WERI-Rb-1 (cell line): ENCODE results near the gene NLE1.

ENCODE experiments used
- DNase-seq: peaks from one replicate; pipeline ENCODE4 v3.0.0-alpha.2; 2020
- H3K27ac ChIP-seq: fragments of 250-450 bp; sonication (Bioruptor Pico); 2 replicates; pipeline ENCODE4 v1.5.1; 2020; ENCODE audit warnings: mild to moderate bottlenecking, moderate library complexity
- H3K27me3 ChIP-seq: fragments of 250-450 bp; sonication (Bioruptor Pico); 2 replicates; pipeline ENCODE4 v1.5.1; 2021; ENCODE audit warnings: mild to moderate bottlenecking, low read depth, moderate library complexity; ENCODE audit not compliant: insufficient read depth, severe bottlenecking
- H3K36me3 ChIP-seq: fragments of 250-450 bp; sonication (Bioruptor Pico); 2 replicates; pipeline ENCODE4 v1.5.1; 2020; ENCODE audit warnings: mild to moderate bottlenecking, moderate library complexity
- H3K4me3 ChIP-seq: 2 replicates; pipeline ENCODE4 v1.5.1; 2011; ENCODE audit warnings: low read depth, mild to moderate bottlenecking, control low read depth, low read length
- H3K9me3 ChIP-seq: fragments of 250-450 bp; sonication (Bioruptor Pico); 2 replicates; pipeline ENCODE4 v1.5.1; 2021; ENCODE audit warnings: mild to moderate bottlenecking, moderate library complexity; ENCODE audit not compliant: severe bottlenecking
- CTCF ChIP-seq: IDR thresholded peaks from 2 replicates; pipeline ENCODE4 v1.5.1; 2011; ENCODE audit warnings: low read depth, mild to moderate bottlenecking, control low read depth, inconsistent platforms, low read length

Gene NLE1

GRCh38 chr17:35129154-35129972 lies 12.7 kb downstream of the NLE1 start:
- peaks cover 45% of the 10 kb centered on the region for H3K36me3 ChIP-seq
- DNase-seq = no peak
- TF ChIP-seq CTCF = no peak
- no peak overlapping the region for H3K4me3 ChIP-seq
- H3K27ac ChIP-seq = no peak overlapping the region
- no peaks in the 10 kb centered on the region for H3K27me3 ChIP-seq
- H3K9me3 ChIP-seq = no peaks in the 10 kb centered on the region

- H3K9me3 ChIP-seq = no peaks in the 10 kb centered on the region
- no peak overlapping the region for H3K27ac ChIP-seq
- peaks cover 30% of the 10 kb centered on the region for H3K36me3 ChIP-seq
- TF ChIP-seq CTCF = no peak
- H3K27me3 ChIP-seq = no peaks in the 10 kb centered on the region
- H3K4me3 ChIP-seq = no peak overlapping the region
- DNase-seq = no peak
Measured at GRCh38 chr17:35127751-35128514, 14.2 kb downstream of the NLE1 start.

GRCh38 chr17:35121315-35121714 lies 20.8 kb downstream of the NLE1 start, which contains the start of gene FNDC8:
TSS of gene FNDC8 (plus strand) at chr17:35121615. CDS start at chr17:35121694, 79 bp downstream.
- no peak for DNase-seq
- H3K27me3 ChIP-seq = no peaks in the 10 kb centered on the region
- H3K27ac ChIP-seq = no peak within 1 kb of the TSS
- peaks cover 3% of the 10 kb centered on the region; the same call in 1 of the 2 replicates for H3K36me3 ChIP-seq
- no peak for TF ChIP-seq CTCF
- no peak within 1 kb of the TSS for H3K4me3 ChIP-seq
- H3K9me3 ChIP-seq = no peaks in the 10 kb centered on the region

GRCh38 chr17:35119370-35120165 lies 22.5 kb downstream of the NLE1 start, which contains the start of gene RAD51D:
TSS of gene RAD51D (minus strand) at chr17:35119860. CDS start at chr17:35119613, 247 bp downstream.
- Histone ChIP-seq H3K27me3 (no peaks in the 10 kb centered on the region), H3K27ac (peak within 1 kb of the TSS; percentile 69), H3K36me3 (peaks cover 3% of the 10 kb centered on the region; the same call in 1 of the 2 replicates), H3K4me3 (peak within 1 kb of the TSS; percentile 66), H3K9me3 (no peaks in the 10 kb centered on the region)
- peak; percentile 83 for DNase-seq
- TF ChIP-seq CTCF = peak; percentile 91

- H3K27ac ChIP-seq = no peak overlapping the region
Measured at GRCh38 chr17:35117984-35118383, 24.1 kb downstream of the NLE1 start.

More at GRCh38 chr17:35117984-35118383, 24.1 kb downstream of the NLE1 start:
- no peaks in the 10 kb centered on the region for H3K9me3 ChIP-seq
- no peaks in the 10 kb centered on the region for H3K27me3 ChIP-seq
- no peak for TF ChIP-seq CTCF
- no peak for DNase-seq
- no peak overlapping the region for H3K4me3 ChIP-seq
- peaks cover 3% of the 10 kb centered on the region; the same call in 1 of the 2 replicates for H3K36me3 ChIP-seq
